OCI-LY1 (cell line): ENCODE measurements around the gene GPR155.

Source experiments
- H2AFZ ChIP-seq: fragments of 200-600 bp; sonication (generic), shearing (Covaris generic); 2 replicates; pipeline ENCODE4 v1.6.0; 2014; ENCODE audit warnings: antibody characterized with exemption, mild to moderate bottlenecking, low read length
- H3F3A ChIP-seq: fragments of 200-600 bp; sonication (generic), shearing (Covaris generic); 2 replicates; pipeline ENCODE4 v1.6.0; 2014; ENCODE audit warnings: mild to moderate bottlenecking, antibody characterized with exemption, low read length, moderate library complexity; ENCODE audit not compliant: insufficient read depth
- H3K27ac ChIP-seq: fragments of 200-600 bp; sonication (generic); 2 replicates; pipeline ENCODE4 v1.5.1; 2014; ENCODE audit warnings: low read length, mixed run types, mild to moderate bottlenecking, low read depth; ENCODE audit not compliant: poor library complexity, severe bottlenecking
- H3K27me3 ChIP-seq: fragments of 200-600 bp; sonication (generic); 2 replicates; pipeline ENCODE4 v1.6.0; 2014; ENCODE audit warnings: antibody characterized with exemption, mild to moderate bottlenecking, low read length, moderate library complexity; ENCODE audit not compliant: insufficient read depth
- H3K36me3 ChIP-seq: fragments of 200-600 bp; sonication (generic); 2 replicates; pipeline ENCODE4 v1.6.1; 2014; ENCODE audit warnings: mild to moderate bottlenecking, antibody characterized with exemption, low read length, moderate library complexity, mixed read lengths; ENCODE audit not compliant: insufficient read depth
- H3K4me1 ChIP-seq: fragments of 200-600 bp; sonication (generic); 2 replicates; pipeline ENCODE4 v1.5.1; 2014; ENCODE audit warnings: mild to moderate bottlenecking, low read length, moderate library complexity; ENCODE audit not compliant: insufficient read depth, severe bottlenecking
- H3K4me2 ChIP-seq: fragments of 200-600 bp; sonication (generic), shearing (Covaris generic); 2 replicates; pipeline ENCODE4 v1.6.1; 2014; ENCODE audit warnings: low read length
- H3K4me3 ChIP-seq: fragments of 200-600 bp; sonication (generic); 2 replicates; pipeline ENCODE4 v1.5.1; 2014; ENCODE audit warnings: low read length, low read depth, mild to moderate bottlenecking, mixed read lengths; ENCODE audit not compliant: poor library complexity, severe bottlenecking
- H3K79me2 ChIP-seq: fragments of 200-600 bp; shearing (Covaris generic); 2 replicates; pipeline ENCODE4 v1.6.1; 2016; ENCODE audit warnings: mixed run types, low read length, mixed read lengths; ENCODE audit not compliant: insufficient read depth
- H3K9ac ChIP-seq: fragments of 200-600 bp; sonication (generic), shearing (Covaris generic); 2 replicates; pipeline ENCODE4 v1.6.1; 2014; ENCODE audit warnings: mild to moderate bottlenecking, low read length, mixed read lengths
- H3K9me2 ChIP-seq: fragments of 200-600 bp; sonication (generic), shearing (Covaris generic); 2 replicates; pipeline ENCODE4 v1.6.1; 2014; ENCODE audit warnings: low read depth, mild to moderate bottlenecking, low read length, mixed read lengths
- H3K9me3 ChIP-seq: fragments of 200-600 bp; shearing (Covaris generic); 2 replicates; pipeline ENCODE4 v1.6.1; 2014; ENCODE audit warnings: low read length, mixed read lengths
- H4K20me1 ChIP-seq: fragments of 200-600 bp; sonication (generic), shearing (Covaris generic); 2 replicates; pipeline ENCODE4 v1.6.0; 2016; ENCODE audit warnings: mild to moderate bottlenecking, low read length; ENCODE audit not compliant: insufficient read depth
- EZH2 ChIP-seq: fragments of 200-600 bp; sonication (generic), shearing (Covaris generic); IDR thresholded peaks from 2 replicates; pipeline ENCODE4 v1.8.0; 2017; ENCODE audit warnings: borderline replicate concordance, mixed run types, mild to moderate bottlenecking, antibody characterized with exemption, low read length, moderate library complexity, mixed read lengths
- TF ChIP-seq, protein P1 (sequence below): fragments of 200-600 bp; sonication (generic), shearing (Covaris generic); IDR thresholded peaks from 2 replicates; pipeline ENCODE4 v1.5.1; 2017; ENCODE audit warnings: mild to moderate bottlenecking, antibody characterized with exemption, low read length, moderate library complexity, mixed read lengths

The GPR155 gene

DNA sequence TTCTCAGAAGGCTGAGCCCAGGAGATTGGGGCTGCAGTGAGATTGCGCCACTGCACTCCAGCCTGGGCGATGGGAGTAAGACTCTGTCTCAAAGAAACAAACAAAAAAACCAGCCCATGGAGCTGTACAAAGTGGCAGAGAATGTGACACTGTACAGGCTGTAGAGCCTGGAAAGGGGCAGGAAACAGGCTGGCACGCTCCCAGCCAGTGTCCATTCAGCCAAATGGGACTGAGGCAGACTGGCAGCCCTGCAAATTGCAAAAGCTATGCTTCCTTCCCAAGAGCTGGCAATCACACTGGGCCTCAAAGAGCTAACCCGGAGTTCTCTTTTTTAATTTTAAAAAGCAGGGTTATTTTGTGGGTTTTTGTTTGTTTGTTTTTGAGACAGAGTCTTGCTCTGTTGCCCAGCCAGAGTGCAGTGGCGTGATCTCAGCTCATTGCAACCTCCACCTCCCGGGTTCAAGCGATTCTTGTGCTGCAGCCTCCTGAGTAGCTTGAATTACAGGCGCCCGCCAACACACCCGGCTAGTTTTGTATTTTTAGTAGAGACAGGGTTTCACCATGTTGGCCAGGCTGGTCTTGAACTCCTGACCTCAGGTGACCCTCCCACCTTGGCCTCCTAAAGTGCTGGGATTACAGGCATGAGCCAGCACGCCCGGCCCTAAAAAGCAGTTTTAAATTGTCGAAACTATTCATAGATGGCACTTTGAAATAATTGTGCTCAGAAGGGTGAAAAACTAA lies 48.5 kb downstream of the GPR155 start:
- Histone ChIP-seq H3K9me2 (no peaks in the 10 kb centered on the region), H3K4me1 (no peaks in the 10 kb centered on the region), H3K27ac (no peak overlapping the region), H3K4me3 (no peak overlapping the region), H3K36me3 (peaks cover 17% of the 10 kb centered on the region; the same call in 1 of the 2 replicates), H3F3A (no peaks in the 10 kb centered on the region), H3K9ac (no peak overlapping the region), H3K4me2 (no peak overlapping the region), H3K9me3 (no peaks in the 10 kb centered on the region), H3K79me2 (no peaks in the 10 kb centered on the region), H4K20me1 (no peaks in the 10 kb centered on the region), H2AFZ (no peak overlapping the region), H3K27me3 (no peaks in the 10 kb centered on the region)
- TF ChIP-seq EZH2: no peak
- TF ChIP-seq, protein P1, sequence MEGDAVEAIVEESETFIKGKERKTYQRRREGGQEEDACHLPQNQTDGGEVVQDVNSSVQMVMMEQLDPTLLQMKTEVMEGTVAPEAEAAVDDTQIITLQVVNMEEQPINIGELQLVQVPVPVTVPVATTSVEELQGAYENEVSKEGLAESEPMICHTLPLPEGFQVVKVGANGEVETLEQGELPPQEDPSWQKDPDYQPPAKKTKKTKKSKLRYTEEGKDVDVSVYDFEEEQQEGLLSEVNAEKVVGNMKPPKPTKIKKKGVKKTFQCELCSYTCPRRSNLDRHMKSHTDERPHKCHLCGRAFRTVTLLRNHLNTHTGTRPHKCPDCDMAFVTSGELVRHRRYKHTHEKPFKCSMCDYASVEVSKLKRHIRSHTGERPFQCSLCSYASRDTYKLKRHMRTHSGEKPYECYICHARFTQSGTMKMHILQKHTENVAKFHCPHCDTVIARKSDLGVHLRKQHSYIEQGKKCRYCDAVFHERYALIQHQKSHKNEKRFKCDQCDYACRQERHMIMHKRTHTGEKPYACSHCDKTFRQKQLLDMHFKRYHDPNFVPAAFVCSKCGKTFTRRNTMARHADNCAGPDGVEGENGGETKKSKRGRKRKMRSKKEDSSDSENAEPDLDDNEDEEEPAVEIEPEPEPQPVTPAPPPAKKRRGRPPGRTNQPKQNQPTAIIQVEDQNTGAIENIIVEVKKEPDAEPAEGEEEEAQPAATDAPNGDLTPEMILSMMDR: no peak

DNA sequence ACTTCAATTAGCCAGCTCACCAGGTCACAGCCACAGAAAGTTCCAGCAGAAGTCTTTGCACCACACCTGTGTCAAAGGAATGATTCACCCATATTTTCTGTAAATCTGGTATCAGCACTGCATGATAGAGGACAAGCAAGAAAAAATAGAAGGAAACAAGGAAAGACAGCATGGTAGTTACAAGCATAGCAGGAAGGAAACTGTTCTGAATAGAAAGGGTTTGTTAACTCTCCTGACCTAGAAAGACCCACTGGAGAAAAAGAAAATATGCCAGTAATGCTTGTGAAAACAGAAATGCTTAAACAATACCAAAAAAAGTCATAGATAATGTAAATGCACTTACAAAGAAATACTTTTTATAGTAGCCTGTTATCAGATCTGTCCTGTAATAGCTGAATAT lies 50.5 kb downstream of the GPR155 start:
- TF ChIP-seq, protein P1: no peak
- no peak for TF ChIP-seq EZH2
- Histone ChIP-seq H3K9me2 (no peaks in the 10 kb centered on the region), H2AFZ (no peak overlapping the region), H3F3A (no peaks in the 10 kb centered on the region), H4K20me1 (no peaks in the 10 kb centered on the region), H3K4me2 (no peak overlapping the region), H3K27me3 (no peaks in the 10 kb centered on the region), H3K79me2 (no peaks in the 10 kb centered on the region), H3K4me3 (no peak overlapping the region), H3K9me3 (peaks cover 4% of the 10 kb centered on the region; the same call in 1 of the 2 replicates), H3K27ac (no peak overlapping the region), H3K36me3 (0 out of 2 replicates have a peak, but pooled peaks cover 3% of the 10 kb centered on the region), H3K9ac (no peak overlapping the region), H3K4me1 (no peaks in the 10 kb centered on the region)

DNA sequence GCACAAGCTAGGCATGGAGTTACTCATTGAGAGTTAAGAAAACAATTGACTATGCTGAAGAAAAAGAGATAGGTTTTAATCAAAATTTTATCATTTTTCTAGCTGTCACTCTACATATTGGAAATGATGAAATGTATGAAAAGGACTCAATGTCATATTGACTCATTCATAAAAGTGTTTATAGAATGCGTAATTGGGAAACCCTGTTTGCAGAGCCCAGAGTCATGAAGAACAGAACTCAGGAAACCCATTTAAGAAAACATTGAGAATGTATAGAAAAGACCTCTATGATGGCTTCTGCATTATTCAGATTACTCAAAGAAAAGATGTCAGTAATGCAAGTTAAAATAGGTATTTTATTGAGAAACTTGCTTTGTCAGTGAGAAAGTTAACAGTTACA lies 54.9 kb downstream of the GPR155 start:
- Histone ChIP-seq H3K9me3 (peaks cover 8% of the 10 kb centered on the region; the same call in 1 of the 2 replicates), H3K4me1 (no peaks in the 10 kb centered on the region), H3K27me3 (no peaks in the 10 kb centered on the region), H3K4me3 (no peak overlapping the region), H3F3A (no peaks in the 10 kb centered on the region), H3K79me2 (no peaks in the 10 kb centered on the region), H3K9me2 (no peaks in the 10 kb centered on the region), H4K20me1 (no peaks in the 10 kb centered on the region), H3K36me3 (peaks cover 18% of the 10 kb centered on the region), H3K9ac (no peak overlapping the region), H3K27ac (no peak overlapping the region), H2AFZ (no peak overlapping the region), H3K4me2 (no peak overlapping the region)
- TF ChIP-seq, protein P1: no peak
- no peak for TF ChIP-seq EZH2
